ENCODE measurements around the gene RPS6KA2.

Gene RPS6KA2

DNA sequence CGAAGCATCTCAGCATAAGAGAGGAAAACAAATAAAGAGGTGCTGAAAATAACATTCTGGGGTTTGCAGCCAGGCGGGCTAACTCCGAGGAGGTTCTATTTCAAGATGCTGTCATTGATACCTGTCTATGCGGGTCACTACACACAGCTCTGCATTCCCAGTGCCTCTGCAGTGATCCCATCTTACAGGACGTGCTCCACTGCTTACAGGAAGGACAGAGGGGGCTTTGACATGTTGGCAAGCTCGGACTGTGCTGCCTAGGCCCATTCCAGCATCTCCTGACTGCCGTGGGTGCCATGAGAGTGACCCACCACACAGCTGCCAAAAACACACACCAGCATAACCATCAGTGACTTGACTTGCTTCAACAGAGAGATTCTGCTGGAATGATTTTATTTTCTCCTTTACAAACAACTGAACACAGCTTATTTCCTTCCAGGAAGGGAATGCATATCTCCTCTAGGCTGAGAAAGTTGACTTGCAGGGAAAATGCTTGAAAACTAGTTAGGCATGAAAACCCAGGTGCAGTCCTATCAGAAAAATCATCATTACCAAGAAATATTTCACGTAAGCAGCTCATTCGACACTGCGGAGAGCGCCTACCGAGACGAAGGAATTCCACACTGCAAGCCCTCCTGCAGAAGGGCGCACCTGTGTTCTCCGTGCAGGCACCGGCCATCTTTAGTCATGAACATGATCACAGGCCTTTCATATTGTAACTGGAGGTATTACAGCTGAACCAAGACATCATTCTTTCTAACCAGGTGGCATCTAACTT lies 103.1 kb downstream of the RPS6KA2 start:
- H3K4me3 ChIP-seq (ENCODE audit: low read depth, low read length), result no peak overlapping the region
- H2AFZ ChIP-seq (ENCODE audit: low read length, unreplicated experiment), result no peak overlapping the region
- no peaks in the 10 kb centered on the region for H3K79me2 ChIP-seq (ENCODE audit: control insufficient read depth, insufficient read depth, low read length, unreplicated experiment)
- no peak overlapping the region for H3K27ac ChIP-seq (ENCODE audit: low read depth, low read length)
- no peaks in the 10 kb centered on the region for H3K27me3 ChIP-seq (ENCODE audit: insufficient read depth, low read length)
- H3K4me1 ChIP-seq (ENCODE audit: control insufficient read depth, insufficient read depth, low read length, unreplicated experiment), result no peaks in the 10 kb centered on the region
- peaks cover 26% of the 10 kb centered on the region for H3K36me3 ChIP-seq (ENCODE audit: insufficient read depth, low read length)

DNA sequence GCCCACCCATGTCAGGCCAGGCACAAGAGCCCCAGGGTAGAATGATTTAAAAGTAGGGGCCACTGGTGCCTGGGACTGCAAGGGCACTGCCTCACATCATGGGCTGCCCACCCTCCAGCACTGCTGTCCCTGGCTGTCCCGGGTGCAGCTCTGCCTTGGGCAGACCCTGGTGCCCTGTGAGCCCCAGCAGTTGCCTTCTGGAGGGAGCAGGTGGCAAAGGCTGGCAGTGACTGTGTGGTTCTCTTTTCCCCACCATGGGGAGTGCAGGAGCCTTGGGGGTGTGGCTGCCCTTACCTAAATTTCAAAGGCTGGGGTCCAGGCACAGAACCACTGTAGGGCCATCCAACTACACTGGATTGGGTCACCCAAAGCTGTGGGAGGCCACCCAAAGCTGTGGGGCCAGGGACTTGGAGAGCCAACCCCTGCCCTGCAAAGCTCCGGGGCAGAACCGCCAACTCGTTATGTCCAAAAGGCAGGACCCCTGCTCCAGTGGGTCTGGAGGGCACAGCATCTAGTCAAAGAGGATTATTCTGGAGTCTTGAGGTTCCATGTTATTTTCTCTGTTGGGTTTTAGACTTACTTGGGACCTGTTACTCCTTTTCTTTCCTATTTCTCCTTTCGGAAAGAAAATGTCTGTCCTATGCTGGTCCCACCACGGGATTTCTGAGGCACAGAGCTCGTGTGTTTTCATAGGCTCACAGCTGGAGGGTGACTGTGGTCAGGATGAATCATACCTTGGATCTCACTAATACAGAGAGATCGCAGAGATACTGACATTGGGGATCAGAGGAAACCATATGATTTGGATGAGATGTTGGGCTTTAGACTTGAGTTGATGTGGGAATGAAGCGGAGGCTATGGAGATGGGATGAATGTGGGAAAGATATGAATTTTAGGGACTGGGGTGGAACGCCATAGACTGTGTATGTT lies 105.9 kb downstream of the RPS6KA2 start:
- no peak overlapping the region for H2AFZ ChIP-seq (ENCODE audit: low read length, unreplicated experiment)

DNA sequence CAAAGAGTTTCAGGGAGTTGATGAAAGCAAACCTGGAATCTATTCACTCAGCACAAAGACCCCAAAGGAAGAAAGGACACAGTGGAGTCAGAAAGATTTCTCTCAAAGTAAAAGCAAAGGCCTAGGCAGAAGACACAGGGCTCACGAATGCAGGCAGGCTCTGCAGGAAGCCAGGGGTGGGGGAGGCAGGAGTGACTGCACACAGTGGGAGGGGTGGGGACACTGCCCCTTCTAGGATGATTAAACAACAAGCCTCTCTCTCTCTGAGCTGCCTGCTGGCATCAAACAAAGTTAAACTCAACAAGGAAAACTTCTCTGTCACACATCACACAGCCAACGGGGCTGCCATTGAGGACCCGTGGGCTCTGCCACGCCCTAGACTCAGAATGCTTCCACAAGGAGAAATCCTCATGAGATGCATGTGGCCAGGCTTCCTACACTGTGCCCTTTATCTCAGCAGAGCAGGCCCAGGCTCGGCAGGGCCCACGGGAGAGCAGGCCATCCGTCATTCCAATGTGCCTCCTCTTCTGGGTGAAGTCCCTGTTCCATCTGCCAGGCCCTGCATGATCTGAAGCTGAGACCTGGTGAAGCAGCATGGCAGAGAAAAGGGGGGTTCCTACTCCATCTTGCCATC lies 110.7 kb downstream of the RPS6KA2 start:
- no peak overlapping the region for H2AFZ ChIP-seq (ENCODE audit: low read length, unreplicated experiment)

More for the DNA sequence above, 105.9 kb downstream of the RPS6KA2 start:
- Histone ChIP-seq H3K4me1 (ENCODE audit: control insufficient read depth, insufficient read depth, low read length, unreplicated experiment) (peaks cover 6% of the 10 kb centered on the region), H3K4me3 (ENCODE audit: low read depth, low read length) (no peak overlapping the region), H3K36me3 (ENCODE audit: insufficient read depth, low read length) (peaks cover 22% of the 10 kb centered on the region), H3K79me2 (ENCODE audit: control insufficient read depth, insufficient read depth, low read length, unreplicated experiment) (no peaks in the 10 kb centered on the region), H3K27me3 (ENCODE audit: insufficient read depth, low read length) (no peaks in the 10 kb centered on the region), H3K27ac (ENCODE audit: low read depth, low read length) (no peak overlapping the region)

DNA sequence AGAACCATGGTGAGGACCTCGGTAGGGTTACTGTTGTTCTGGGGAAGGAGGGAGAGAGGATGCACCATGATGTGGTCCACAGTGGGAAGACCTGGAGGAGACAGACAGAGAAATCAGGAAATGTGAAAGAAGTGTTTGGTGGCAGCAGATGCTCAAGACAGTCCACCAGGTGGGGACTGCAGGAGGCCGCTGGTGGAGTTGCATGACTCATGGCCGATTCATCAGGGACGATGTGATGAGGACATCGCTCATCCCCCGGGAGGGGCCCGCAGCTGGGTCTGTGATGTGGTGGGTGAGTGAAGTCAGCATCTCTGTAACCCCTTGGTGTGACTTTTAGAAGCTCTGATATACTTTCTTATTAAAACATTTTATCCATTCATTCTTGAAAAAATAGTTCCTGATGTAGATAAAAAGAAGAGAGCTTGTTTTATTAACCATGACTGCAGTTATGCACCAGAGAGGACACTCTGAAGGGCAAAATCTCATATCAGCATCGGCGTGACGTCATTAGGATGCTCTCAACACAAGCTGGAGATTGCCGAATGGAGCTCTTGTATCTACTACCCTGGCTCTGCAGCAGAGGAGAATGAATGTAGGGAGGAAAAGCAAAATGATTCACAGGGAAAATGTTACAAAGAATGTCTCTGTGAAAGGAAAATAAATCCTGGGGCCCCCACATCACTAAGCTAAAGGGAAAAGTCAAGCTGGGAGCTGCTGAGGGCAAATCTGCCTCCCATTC lies 111.8 kb downstream of the RPS6KA2 start:
- H3K79me2 ChIP-seq (ENCODE audit: control insufficient read depth, insufficient read depth, low read length, unreplicated experiment), result no peaks in the 10 kb centered on the region
- no peak overlapping the region for H3K4me3 ChIP-seq (ENCODE audit: low read depth, low read length)
- H3K27me3 ChIP-seq (ENCODE audit: insufficient read depth, low read length), result no peaks in the 10 kb centered on the region
- peak overlapping the region; percentile 51 for H3K27ac ChIP-seq (ENCODE audit: low read depth, low read length)
- H3K36me3 ChIP-seq (ENCODE audit: insufficient read depth, low read length), result peaks cover 6% of the 10 kb centered on the region
- H2AFZ ChIP-seq (ENCODE audit: low read length, unreplicated experiment), result no peak overlapping the region
- H3K4me1 ChIP-seq (ENCODE audit: control insufficient read depth, insufficient read depth, low read length, unreplicated experiment), result peaks cover 19% of the 10 kb centered on the region

More for the DNA sequence above, 110.7 kb downstream of the RPS6KA2 start:
- no peak overlapping the region for H3K4me3 ChIP-seq (ENCODE audit: low read depth, low read length)
- H3K36me3 ChIP-seq (ENCODE audit: insufficient read depth, low read length), result peaks cover 9% of the 10 kb centered on the region
- H3K27me3 ChIP-seq (ENCODE audit: insufficient read depth, low read length), result no peaks in the 10 kb centered on the region
- H3K27ac ChIP-seq (ENCODE audit: low read depth, low read length), result no peak overlapping the region
- H3K79me2 ChIP-seq (ENCODE audit: control insufficient read depth, insufficient read depth, low read length, unreplicated experiment), result no peaks in the 10 kb centered on the region
- peaks cover 19% of the 10 kb centered on the region for H3K4me1 ChIP-seq (ENCODE audit: control insufficient read depth, insufficient read depth, low read length, unreplicated experiment)

DNA sequence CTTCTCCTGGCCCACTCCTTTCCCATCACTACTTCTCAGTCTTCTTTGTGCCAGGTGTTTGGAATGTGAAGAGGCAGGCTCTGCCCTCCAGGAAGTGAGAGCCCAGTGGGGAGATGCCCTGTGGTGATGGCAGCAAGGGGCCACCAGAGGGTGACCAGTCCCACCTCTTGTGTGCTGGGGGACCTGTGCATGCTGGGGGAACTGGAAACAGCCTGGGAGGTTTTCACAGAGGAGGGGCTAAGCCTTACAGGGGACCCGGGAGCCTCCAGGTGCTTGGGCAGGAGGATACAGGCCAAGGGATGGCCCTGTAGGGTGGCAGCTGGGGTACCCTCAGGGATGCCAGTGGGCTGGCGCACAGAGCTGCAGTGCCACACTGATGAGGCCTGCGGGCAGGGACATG lies 112.9 kb downstream of the RPS6KA2 start:
- Histone ChIP-seq H3K4me3 (ENCODE audit: low read depth, low read length) (no peak overlapping the region), H3K4me1 (ENCODE audit: control insufficient read depth, insufficient read depth, low read length, unreplicated experiment) (peaks cover 19% of the 10 kb centered on the region), H3K79me2 (ENCODE audit: control insufficient read depth, insufficient read depth, low read length, unreplicated experiment) (no peaks in the 10 kb centered on the region), H3K36me3 (ENCODE audit: insufficient read depth, low read length) (peaks cover 12% of the 10 kb centered on the region), H2AFZ (ENCODE audit: low read length, unreplicated experiment) (no peak overlapping the region), H3K27ac (ENCODE audit: low read depth, low read length) (no peak overlapping the region), H3K27me3 (ENCODE audit: insufficient read depth, low read length) (no peaks in the 10 kb centered on the region)

DNA sequence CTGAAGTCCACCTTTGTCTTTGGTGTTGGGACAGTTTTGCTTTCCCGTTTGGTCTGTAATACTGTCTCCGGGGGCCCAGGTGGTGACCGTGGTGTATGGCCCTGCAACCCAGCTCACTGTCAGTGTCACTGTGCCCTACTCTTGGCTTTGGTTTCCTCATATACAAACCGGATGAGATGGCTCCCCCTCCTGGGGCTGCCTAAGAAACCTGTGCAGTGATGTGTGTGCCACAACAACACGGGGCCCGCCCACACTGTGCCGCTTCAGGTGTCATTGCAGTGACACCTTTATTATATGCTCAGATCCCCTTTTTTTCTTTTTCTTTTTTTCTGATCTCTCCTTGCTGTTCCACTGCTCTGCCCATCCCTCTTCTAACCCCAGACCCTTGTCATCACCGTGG lies 114.5 kb downstream of the RPS6KA2 start:
- peaks cover 19% of the 10 kb centered on the region for H3K4me1 ChIP-seq (ENCODE audit: control insufficient read depth, insufficient read depth, low read length, unreplicated experiment)

DNA sequence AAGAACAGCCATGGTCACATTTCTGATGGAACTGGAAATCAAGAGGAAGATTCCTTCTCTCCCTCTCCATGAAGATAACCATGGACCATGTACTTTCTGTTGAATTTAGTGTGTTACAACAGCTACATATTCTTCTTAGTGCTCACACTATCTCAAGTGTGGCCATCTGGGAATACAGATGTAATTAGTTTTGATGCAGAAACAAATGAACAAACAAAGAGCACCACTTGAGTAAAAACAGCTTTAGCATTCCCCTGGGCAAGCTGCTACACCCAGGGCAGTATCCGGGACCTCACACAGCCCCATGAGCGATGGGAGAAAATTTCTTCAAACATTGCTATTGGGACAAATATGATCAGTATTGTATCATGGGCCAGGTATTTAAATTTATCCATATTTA lies 115.7 kb downstream of the RPS6KA2 start:
- Histone ChIP-seq H3K79me2 (ENCODE audit: control insufficient read depth, insufficient read depth, low read length, unreplicated experiment) (no peaks in the 10 kb centered on the region), H3K27ac (ENCODE audit: low read depth, low read length) (no peak overlapping the region), H3K4me1 (ENCODE audit: control insufficient read depth, insufficient read depth, low read length, unreplicated experiment) (peaks cover 15% of the 10 kb centered on the region), H3K27me3 (ENCODE audit: insufficient read depth, low read length) (no peaks in the 10 kb centered on the region), H3K4me3 (ENCODE audit: low read depth, low read length) (no peak overlapping the region), H2AFZ (ENCODE audit: low read length, unreplicated experiment) (no peak overlapping the region), H3K36me3 (ENCODE audit: insufficient read depth, low read length) (peaks cover 6% of the 10 kb centered on the region)

More for the DNA sequence above, 114.5 kb downstream of the RPS6KA2 start:
- Histone ChIP-seq H3K27ac (ENCODE audit: low read depth, low read length) (no peak overlapping the region), H3K27me3 (ENCODE audit: insufficient read depth, low read length) (no peaks in the 10 kb centered on the region), H3K36me3 (ENCODE audit: insufficient read depth, low read length) (peaks cover 6% of the 10 kb centered on the region), H3K4me3 (ENCODE audit: low read depth, low read length) (no peak overlapping the region), H2AFZ (ENCODE audit: low read length, unreplicated experiment) (no peak overlapping the region), H3K79me2 (ENCODE audit: control insufficient read depth, insufficient read depth, low read length, unreplicated experiment) (no peaks in the 10 kb centered on the region)

DNA sequence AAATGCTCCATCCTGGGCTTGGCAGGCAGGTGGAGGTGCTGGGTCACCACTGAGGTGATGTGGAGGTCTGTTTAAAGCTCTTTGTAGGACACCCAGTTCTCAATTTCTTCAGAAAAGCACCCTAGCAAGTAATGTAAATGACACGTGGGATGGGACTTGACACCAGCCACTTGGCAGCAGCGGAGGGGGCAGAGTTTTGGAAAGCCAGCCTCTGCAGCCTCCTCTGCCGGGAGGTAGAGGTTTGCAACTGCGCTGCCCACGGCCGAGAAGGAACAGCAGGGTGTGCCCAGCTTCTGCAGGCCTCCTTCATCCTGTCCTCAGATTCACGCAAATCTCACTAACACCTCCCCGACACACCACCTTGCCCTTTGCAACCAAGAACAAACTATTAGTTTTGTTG lies 117.9 kb downstream of the RPS6KA2 start:
- H3K27ac ChIP-seq (ENCODE audit: low read depth, low read length), result no peak overlapping the region
- H3K27me3 ChIP-seq (ENCODE audit: insufficient read depth, low read length), result no peaks in the 10 kb centered on the region
- no peaks in the 10 kb centered on the region for H3K4me1 ChIP-seq (ENCODE audit: control insufficient read depth, insufficient read depth, low read length, unreplicated experiment)
- no peak overlapping the region for H3K4me3 ChIP-seq (ENCODE audit: low read depth, low read length)
- no peak overlapping the region for H2AFZ ChIP-seq (ENCODE audit: low read length, unreplicated experiment)
- no peaks in the 10 kb centered on the region for H3K79me2 ChIP-seq (ENCODE audit: control insufficient read depth, insufficient read depth, low read length, unreplicated experiment)
- peaks cover 6% of the 10 kb centered on the region for H3K36me3 ChIP-seq (ENCODE audit: insufficient read depth, low read length)

DNA sequence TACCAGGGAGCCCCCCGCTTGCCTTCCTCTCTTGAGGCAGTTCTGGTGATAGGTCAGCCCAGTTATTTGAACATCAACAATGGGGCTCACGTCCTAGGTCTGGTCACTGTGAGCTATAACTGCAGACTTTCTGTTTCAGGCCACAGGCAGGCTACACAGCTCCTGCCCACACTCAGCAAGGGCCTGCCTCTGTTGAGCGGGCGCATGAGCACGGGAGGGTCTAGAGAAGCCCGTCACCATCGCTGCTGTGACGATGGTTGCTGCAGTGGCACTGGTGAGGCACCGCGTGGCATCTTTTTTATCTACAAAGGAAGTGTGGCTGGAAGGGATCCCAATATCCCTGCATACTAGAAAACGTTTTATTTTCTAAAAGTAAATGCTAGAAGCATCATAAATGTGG lies 118.3 kb downstream of the RPS6KA2 start:
- no peak overlapping the region for H3K27ac ChIP-seq (ENCODE audit: low read depth, low read length)
- no peaks in the 10 kb centered on the region for H3K4me1 ChIP-seq (ENCODE audit: control insufficient read depth, insufficient read depth, low read length, unreplicated experiment)
- H3K4me3 ChIP-seq (ENCODE audit: low read depth, low read length), result no peak overlapping the region
- H3K27me3 ChIP-seq (ENCODE audit: insufficient read depth, low read length), result no peaks in the 10 kb centered on the region
- H2AFZ ChIP-seq (ENCODE audit: low read length, unreplicated experiment), result no peak overlapping the region
- H3K79me2 ChIP-seq (ENCODE audit: control insufficient read depth, insufficient read depth, low read length, unreplicated experiment), result no peaks in the 10 kb centered on the region
- peaks cover 6% of the 10 kb centered on the region for H3K36me3 ChIP-seq (ENCODE audit: insufficient read depth, low read length)

All from ACC112 (cell line).